Esophagus muscularis mucosa (tissue), 4 donors: ENCODE data around the gene TMEM150B. TPM values are rescaled to one million over a fixed set of nuclear protein-coding genes. Genes with fewer than 3 reads are reported as not detected.

Experiments
- DNase-seq: peaks from one replicate; pipeline ENCODE4 v3.0.0-alpha.2; 2017; ENCODE audit errors: extremely low spot score
- H3K27ac ChIP-seq, 4 donors: fragments of 200-600 bp; sonication (generic); replicated peaks in 1 of 4; 1 replicate in 3 of 4; 2 replicates in 1 of 4; pipeline ENCODE4 v1.5.1; 2016 to 2019; ENCODE audit warnings: mild to moderate bottlenecking in 1 of 4
- H3K27me3 ChIP-seq, 4 donors: fragments of 200-600 bp; sonication (generic); one replicate each; pipeline versions ENCODE4 v1.5.1 to v1.6.0; 2016 to 2019
- H3K36me3 ChIP-seq, 4 donors: fragments of 200-600 bp; sonication (generic); one replicate each; pipeline ENCODE4 v1.5.1; 2016 to 2019
- H3K4me1 ChIP-seq, 4 donors: fragments of 200-600 bp; sonication (generic); one replicate each; pipeline ENCODE4 v1.5.1; 2016 to 2019
- H3K4me3 ChIP-seq, 4 donors: fragments of 200-600 bp; sonication (generic); 1 replicate in 2 of 4; 2 replicates in 2 of 4; pipeline ENCODE4 v1.5.1; 2016 to 2019; ENCODE audit warnings: mild to moderate bottlenecking in 4 of 4, moderate library complexity in 1 of 4
- H3K9me3 ChIP-seq, 4 donors: fragments of 200-600 bp; sonication (generic); 1 replicate in 3 of 4; 2 replicates in 1 of 4; pipeline ENCODE4 v1.5.1; 2016 to 2019
- EP300 ChIP-seq: sonication (generic); formaldehyde crosslinking; IDR thresholded peaks from one replicate; pipeline ENCODE4 v1.6.1; 2017; ENCODE audit warnings: antibody characterized with exemption
- POLR2A ChIP-seq: fragments of 450-650 bp; IDR thresholded peaks from one replicate; pipeline ENCODE4 v1.6.1; 2017; ENCODE audit warnings: antibody characterized with exemption, moderate library complexity, mild to moderate bottlenecking, low read depth
- POLR2AphosphoS5 ChIP-seq, 2 donors: sonication (generic); formaldehyde crosslinking; IDR thresholded peaks; one replicate each; pipeline ENCODE4 v1.6.1; 2017; ENCODE audit warnings: antibody characterized with exemption in 2 of 2
- WGBS: methylation state at CpG from one replicate; pipeline ENCODE4 v1.1.5; 2018; 5-methylcytosine and 5-hydroxymethylcytosine counted together
- intact Hi-C: fragments of 100-400 bp; cut with DNase I; formaldehyde crosslinking; loops from one replicate; pipeline ENCODE4 v1.15.1; 2023
- total RNA-seq, 4 donors: library from RNA; depleted of rRNA; stranded (reverse); fragments of >200 nt; gene quantifications; one replicate each; pipeline versions ENCODE4 v1.1.0 to v1.2.1, GENCODE V29; 2016
- TF ChIP-seq, protein P1 (sequence below), 3 experiments: fragments of 200-600 bp in 2 of 3; fragments of 450-650 bp in 1 of 3; sonication (generic) in 2 of 3; IDR thresholded peaks; one replicate each; pipeline ENCODE4 v1.5.1; 2017 to 2019; ENCODE audit warnings: antibody characterized with exemption in 3 of 3, mild to moderate bottlenecking in 2 of 3, moderate library complexity in 1 of 3

TMEM150B gene
- total RNA-seq, 4 donors from 2014 or later: 0.83 to 5.2 (median 2.7) TPM

DNA sequence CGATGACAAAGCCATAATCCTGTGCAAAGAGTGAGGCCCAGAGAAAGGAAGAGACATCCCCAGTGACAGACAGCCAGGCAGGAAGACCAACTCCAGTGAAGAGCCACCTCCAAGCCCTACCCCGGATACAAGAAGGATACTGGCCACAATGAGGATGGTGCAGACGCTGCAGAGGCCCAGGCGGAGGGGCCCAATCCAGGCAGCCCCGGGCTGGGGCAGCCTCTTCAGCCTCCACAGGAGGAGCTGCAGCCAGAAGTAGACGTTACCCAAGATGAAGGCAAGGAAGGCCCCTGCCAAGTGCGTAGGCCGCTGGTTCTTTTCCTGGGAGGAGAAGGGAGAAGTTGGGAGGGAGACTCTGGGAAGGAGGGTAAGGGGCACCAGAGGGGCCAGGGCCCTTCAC, 8.5 kb downstream of the TMEM150B start:
- Histone ChIP-seq H3K4me1 (peaks cover 0 to 5% (median 0%) of the 10 kb centered on the region in 4 donors), H3K27ac (no peak overlapping the region), H3K36me3 (no peaks in the 10 kb centered on the region), H3K9me3 (no peaks in the 10 kb centered on the region), H3K4me3 (no peak overlapping the region), H3K27me3 (peaks cover 0 to 32% (median 2%) of the 10 kb centered on the region in 4 donors)
- no peak for DNase-seq
- intact Hi-C loops: no loop called here
- TF ChIP-seq EP300 (no peak), POLR2A (no peak), POLR2AphosphoS5 (IDR thresholded peaks at IDR 0.05) (no peak)
- TF ChIP-seq, protein P1, sequence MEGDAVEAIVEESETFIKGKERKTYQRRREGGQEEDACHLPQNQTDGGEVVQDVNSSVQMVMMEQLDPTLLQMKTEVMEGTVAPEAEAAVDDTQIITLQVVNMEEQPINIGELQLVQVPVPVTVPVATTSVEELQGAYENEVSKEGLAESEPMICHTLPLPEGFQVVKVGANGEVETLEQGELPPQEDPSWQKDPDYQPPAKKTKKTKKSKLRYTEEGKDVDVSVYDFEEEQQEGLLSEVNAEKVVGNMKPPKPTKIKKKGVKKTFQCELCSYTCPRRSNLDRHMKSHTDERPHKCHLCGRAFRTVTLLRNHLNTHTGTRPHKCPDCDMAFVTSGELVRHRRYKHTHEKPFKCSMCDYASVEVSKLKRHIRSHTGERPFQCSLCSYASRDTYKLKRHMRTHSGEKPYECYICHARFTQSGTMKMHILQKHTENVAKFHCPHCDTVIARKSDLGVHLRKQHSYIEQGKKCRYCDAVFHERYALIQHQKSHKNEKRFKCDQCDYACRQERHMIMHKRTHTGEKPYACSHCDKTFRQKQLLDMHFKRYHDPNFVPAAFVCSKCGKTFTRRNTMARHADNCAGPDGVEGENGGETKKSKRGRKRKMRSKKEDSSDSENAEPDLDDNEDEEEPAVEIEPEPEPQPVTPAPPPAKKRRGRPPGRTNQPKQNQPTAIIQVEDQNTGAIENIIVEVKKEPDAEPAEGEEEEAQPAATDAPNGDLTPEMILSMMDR (IDR thresholded peaks at IDR 0.05): no peak
- 79% methylated on average over 8 of the region's 8 CpGs for WGBS

DNA sequence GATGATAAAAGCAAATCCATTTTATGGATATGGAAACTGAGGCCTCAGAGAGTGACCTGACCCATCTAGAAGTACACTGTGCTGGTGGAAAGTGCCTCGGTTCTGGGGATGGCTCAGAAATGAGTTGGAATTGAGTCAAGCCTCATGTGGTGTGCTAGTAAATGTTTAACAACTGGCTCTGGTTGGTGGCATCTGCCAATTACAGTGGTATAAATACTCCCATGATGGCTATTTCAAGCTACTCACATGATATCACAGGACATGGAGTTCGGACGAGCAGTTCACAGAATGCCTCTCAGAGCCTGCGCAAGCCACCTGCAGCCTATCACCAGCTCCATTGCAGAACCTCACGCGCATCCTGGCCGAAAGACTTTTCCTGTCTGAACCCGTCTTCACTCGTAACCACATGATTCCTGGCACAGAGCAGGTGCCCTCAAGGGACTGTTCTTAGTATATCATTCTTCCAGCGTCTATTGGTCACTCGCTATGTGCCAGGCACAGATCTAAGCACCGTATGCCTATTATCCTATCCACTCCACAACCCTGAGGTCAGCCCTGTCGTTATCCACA, 9.1 kb downstream of the TMEM150B start:
- no peaks in the 10 kb centered on the region for H3K9me3 ChIP-seq
- peaks cover 0 to 28% (median 2%) of the 10 kb centered on the region in 4 donors for H3K27me3 ChIP-seq
- TF ChIP-seq POLR2A: no peak
- TF ChIP-seq, protein P1 (IDR thresholded peaks at IDR 0.05): no peak
- no peaks in the 10 kb centered on the region for H3K36me3 ChIP-seq
- no peak overlapping the region for H3K4me3 ChIP-seq
- 86% methylated on average over 13 of the region's 13 CpGs for WGBS
- intact Hi-C loops: no loop called here
- no peak for DNase-seq
- no peak overlapping the region for H3K27ac ChIP-seq
- peaks cover 0 to 5% (median 0%) of the 10 kb centered on the region in 4 donors for H3K4me1 ChIP-seq

DNA sequence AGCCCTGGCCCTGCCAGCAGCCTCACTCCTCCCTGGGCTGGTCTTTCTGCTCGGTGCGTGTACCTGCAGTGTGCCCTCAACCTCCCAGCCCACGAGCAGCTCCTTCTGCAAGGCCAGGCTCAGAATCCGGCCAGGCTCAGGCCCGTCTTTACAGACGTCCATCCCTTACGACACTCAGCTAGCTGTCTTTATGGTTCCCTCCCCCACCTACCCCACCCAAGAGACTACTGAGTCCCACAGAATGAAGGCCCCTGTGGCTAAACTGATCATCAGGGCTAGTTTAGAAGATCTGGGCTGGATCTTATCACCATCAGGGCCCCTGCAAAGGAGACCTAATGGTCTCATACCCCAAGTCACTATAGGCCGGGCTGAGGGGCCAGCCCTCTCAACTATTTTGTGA, 10.7 kb downstream of the TMEM150B start:
- intact Hi-C loops: no loop called here
- Histone ChIP-seq H3K27me3 (peaks cover 0 to 12% (median 0%) of the 10 kb centered on the region in 4 donors), H3K36me3 (peaks cover 0 to 8% (median 6%) of the 10 kb centered on the region in 4 donors), H3K27ac (no peak overlapping the region), H3K4me1 (no peaks in the 10 kb centered on the region), H3K9me3 (no peaks in the 10 kb centered on the region), H3K4me3 (no peak overlapping the region)
- TF ChIP-seq EP300 (no peak), POLR2A (no peak), POLR2AphosphoS5 (IDR thresholded peaks at IDR 0.05) (no peak)
- TF ChIP-seq, protein P1 (IDR thresholded peaks at IDR 0.05): no peak
- 87% methylated on average over 8 of the region's 8 CpGs for WGBS
- DNase-seq: no peak

DNA sequence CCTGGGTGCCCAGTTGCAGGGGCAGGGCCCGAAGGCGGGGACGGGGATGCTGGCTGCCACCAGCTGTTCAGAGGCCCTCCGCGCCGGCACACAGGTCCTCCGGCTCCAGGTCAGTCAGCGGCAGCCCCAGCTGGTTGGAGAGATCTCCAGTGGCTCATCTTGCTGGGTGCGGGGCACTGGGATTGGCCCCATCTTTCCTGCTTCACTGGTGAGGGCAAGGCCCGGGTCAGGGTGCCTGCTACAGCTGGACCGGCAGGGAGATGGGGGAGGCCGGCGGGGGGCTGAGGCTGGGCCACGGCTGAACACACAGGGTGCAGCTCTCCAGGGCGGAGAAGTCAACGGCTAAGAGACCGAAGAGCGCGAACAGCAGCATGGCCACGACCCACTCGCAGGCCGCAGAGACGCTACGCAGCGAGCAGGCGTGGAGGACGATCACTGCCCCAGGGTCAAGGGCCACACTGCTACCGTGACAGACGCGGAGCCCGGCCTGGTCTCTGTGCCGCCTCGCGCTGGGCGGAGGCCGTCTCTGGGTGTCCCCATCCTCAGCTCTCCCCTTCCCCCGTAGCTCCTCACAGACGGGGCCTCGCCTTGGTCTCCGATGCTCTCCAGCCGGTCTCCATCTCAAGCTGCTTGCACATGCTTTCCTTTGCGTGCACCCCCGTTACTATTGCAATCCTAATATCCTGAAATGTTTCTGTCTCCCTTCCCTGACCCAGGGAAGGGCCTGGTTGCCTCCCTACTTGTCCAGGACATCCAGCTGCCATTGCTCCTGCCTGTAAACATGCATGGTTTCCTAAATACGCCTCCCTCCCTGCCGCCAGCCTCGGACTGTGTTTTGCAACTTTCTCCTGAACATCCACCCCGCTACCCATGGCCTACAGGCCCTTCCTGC, 12.3 kb downstream of the TMEM150B start:
- no peak overlapping the region for H3K4me3 ChIP-seq
- intact Hi-C loops: no loop called here
- no peak overlapping the region for H3K27ac ChIP-seq
- H3K9me3 ChIP-seq: no peaks in the 10 kb centered on the region
- TF ChIP-seq POLR2A (no peak), EP300 (no peak), POLR2AphosphoS5 (IDR thresholded peaks at IDR 0.05) (no peak)
- TF ChIP-seq, protein P1 (IDR thresholded peaks at IDR 0.05): no peak
- H3K27me3 ChIP-seq: peaks cover 0 to 12% (median 0%) of the 10 kb centered on the region in 4 donors
- 74% methylated on average over 41 of the region's 47 CpGs for WGBS
- peaks cover 0 to 20% (median 13%) of the 10 kb centered on the region in 4 donors for H3K36me3 ChIP-seq
- no peak for DNase-seq
- H3K4me1 ChIP-seq: no peaks in the 10 kb centered on the region
